ENCODE data around the gene RPTN. TPM values are rescaled to one million over a fixed set of nuclear protein-coding genes. Genes with fewer than 3 reads are reported as not detected.

Gene RPTN
- total RNA-seq, 2 donors from 2014 or later = not detected

DNA sequence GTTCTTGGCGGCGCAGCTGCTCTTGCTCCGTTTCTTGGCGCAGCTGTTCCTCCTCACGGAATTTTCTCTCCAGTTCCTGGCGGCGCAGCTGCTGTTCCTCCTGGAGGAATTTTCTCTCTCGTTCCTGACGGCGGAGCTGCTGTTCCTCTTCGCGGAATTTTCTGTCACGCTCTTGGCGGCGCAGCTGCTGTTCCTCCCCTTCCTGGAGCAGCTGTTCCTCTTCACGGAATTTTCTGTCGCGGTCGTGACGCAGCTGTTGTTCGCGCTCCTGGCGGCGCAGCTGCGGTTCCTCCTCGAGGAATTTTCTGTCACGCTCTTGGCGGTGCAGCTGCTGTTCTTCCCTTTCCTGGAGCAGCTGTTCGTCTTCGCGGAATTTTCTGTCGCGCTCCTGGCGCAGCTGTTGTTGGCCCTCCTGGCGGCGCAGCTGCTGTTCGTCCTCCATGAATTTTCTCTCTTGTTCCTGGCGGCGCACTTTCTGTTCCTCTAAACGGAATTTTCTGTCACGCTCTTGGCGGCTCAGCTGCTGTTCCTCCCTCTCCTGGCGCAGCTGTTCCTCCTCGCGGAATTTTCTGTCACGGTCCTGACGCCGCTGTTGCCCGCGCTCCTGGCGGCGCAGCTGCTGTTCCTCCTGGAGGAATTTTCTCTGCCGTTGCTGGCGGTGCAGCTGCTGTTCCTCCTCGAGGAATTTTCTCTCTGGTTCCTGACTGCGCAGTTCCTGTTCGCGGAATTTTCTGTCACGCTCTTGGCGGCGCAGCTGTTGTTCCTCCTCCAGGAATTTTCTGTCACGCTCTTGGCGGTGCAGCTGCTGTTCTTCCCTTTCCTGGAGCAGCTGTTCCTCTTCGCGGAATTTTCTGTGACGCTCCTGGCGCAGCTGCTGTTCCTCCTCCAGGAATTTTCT lies 50.8 kb downstream of the RPTN start:
- ATAC-seq (no peak), DNase-seq (peak; percentile 9 to 19 (median 15))
- intact Hi-C loops (cut with DNase I) = no loop called here
- Histone ChIP-seq H3K27ac (no peak overlapping the region), H3K27me3 (peaks cover 0 to 54% of the 10 kb centered on the region in 2 donors), H3K36me3 (replicated peaks in 1 of 2; ENCODE audit: insufficient read depth in 1 of 2, low read depth in 2 of 2) (no peaks in the 10 kb centered on the region), H3K4me3 (no peak overlapping the region), H3K4me1 (peaks cover 54% of the 10 kb centered on the region), H3K9me3 (peaks cover 0 to 16% (median 0%) of the 10 kb centered on the region in 3 donors)
- TF ChIP-seq POLR2A (IDR thresholded peaks at IDR 0.05) = no peak
- TF ChIP-seq, protein P1, sequence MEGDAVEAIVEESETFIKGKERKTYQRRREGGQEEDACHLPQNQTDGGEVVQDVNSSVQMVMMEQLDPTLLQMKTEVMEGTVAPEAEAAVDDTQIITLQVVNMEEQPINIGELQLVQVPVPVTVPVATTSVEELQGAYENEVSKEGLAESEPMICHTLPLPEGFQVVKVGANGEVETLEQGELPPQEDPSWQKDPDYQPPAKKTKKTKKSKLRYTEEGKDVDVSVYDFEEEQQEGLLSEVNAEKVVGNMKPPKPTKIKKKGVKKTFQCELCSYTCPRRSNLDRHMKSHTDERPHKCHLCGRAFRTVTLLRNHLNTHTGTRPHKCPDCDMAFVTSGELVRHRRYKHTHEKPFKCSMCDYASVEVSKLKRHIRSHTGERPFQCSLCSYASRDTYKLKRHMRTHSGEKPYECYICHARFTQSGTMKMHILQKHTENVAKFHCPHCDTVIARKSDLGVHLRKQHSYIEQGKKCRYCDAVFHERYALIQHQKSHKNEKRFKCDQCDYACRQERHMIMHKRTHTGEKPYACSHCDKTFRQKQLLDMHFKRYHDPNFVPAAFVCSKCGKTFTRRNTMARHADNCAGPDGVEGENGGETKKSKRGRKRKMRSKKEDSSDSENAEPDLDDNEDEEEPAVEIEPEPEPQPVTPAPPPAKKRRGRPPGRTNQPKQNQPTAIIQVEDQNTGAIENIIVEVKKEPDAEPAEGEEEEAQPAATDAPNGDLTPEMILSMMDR (IDR thresholded peaks at IDR 0.05) = no peak
- WGBS, 2 donors = 9 to 16% methylated on average over 67 of the region's 67 CpGs

DNA sequence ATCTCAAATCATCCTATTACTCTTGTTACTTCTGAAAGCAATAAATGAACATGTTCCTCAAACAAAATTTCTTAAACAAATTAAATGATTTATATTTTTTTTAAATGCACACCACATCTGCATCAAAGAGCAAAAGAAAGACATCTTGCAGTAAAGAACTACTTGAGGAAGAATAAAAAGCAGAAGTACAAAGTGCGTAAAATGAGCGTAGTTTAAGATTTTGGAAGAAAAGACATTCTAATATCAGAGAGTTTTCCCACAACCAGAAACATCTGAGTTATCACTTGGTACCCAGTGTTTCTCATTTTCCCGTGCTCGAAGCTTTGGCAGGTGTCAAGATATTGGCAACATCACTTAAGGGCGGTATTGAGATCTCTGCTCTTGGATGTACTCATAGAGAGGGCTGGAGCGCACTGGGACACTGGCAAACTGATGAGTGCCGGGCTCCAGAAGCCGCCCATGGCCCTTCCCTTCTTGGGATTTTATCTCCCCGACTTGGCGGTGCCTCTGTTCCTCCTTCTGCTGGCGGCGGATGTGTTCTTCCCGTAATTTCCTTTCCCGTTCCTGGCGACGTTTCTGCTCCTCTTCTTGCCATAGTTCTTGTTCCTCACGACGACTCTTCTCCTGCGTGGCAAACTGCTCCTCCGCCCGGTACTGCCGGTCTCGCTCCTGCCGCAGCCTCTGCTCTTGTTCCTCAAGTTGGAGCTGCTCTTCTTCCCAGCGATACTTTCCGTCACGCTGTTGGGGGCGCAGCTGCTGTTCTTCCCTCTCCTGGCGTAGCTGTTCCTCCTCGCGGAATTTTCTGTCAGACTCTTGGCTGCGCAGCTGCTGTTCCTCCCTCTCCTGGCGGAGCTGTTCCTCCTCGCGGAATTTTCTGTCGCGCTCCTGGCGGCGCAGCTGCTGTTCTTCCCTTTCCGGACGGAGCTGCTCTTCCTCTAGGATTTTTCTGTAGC lies 51.7 kb downstream of the RPTN start:
- ATAC-seq (no peak), DNase-seq (no peak)
- H3K27ac ChIP-seq = no peak overlapping the region
- intact Hi-C loops (cut with DNase I) = no loop called here
- no peak for TF ChIP-seq POLR2A (IDR thresholded peaks at IDR 0.05)
- TF ChIP-seq, protein P1 (IDR thresholded peaks at IDR 0.05) = no peak
- H3K27me3 ChIP-seq = peaks cover 0 to 45% of the 10 kb centered on the region in 2 donors
- peaks cover 48% of the 10 kb centered on the region for H3K4me1 ChIP-seq
- peaks cover 0 to 16% (median 0%) of the 10 kb centered on the region in 3 donors for H3K9me3 ChIP-seq
- no peaks in the 10 kb centered on the region for H3K36me3 ChIP-seq (replicated peaks in 1 of 2; ENCODE audit: insufficient read depth in 1 of 2, low read depth in 2 of 2)
- WGBS, 2 donors = 18 to 19% methylated on average over 40 to 41 of the region's 41 CpGs
- H3K4me3 ChIP-seq = no peak overlapping the region

DNA sequence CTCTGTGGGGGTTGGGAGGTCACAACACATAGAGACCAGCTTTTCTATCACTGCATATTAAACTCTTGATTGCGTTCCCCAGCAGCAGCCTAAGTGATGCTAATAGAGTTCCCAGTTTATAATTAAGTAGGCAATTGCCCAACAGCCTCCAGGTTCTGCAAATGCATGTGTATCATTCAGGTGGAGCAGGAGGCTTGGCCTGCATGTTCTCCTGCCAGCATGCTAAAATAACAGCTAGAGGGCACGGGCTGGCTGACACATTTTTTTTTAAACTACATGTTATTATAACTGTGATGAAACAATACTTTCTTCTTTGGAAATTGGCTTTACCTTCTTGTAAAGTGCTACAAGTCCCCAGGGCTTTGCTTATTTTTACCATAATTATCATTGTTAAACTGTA lies 54.2 kb downstream of the RPTN start:
- intact Hi-C loops (cut with DNase I) = no loop called here
- H3K4me3 ChIP-seq = no peak overlapping the region
- no peak for DNase-seq
- ATAC-seq = no peak
- TF ChIP-seq, protein P1 (IDR thresholded peaks at IDR 0.05) = no peak
- no peak for TF ChIP-seq POLR2A (IDR thresholded peaks at IDR 0.05)
- H3K36me3 ChIP-seq (replicated peaks in 1 of 2; ENCODE audit: insufficient read depth in 1 of 2, low read depth in 2 of 2) = no peaks in the 10 kb centered on the region
- peaks cover 24% of the 10 kb centered on the region for H3K4me1 ChIP-seq
- 34 to 47% methylated on average over 2 of the region's 2 CpGs for WGBS, 2 donors
- no peak overlapping the region for H3K27ac ChIP-seq
- peaks cover 0 to 29% of the 10 kb centered on the region in 2 donors for H3K27me3 ChIP-seq
- H3K9me3 ChIP-seq = peaks cover 0 to 16% (median 0%) of the 10 kb centered on the region in 3 donors

Other genes starting within 250 kb of the RPTN start
- gene THEM4, start 249.7 kb downstream of the RPTN start, total RNA-seq = 10 to 100 TPM; 11.9 to 30.3 TPM
- 100 to 1,000 TPM in 1 of 2 donors, 10 to 100 TPM in 1; 40.7 to 105 TPM for gene S100A10, start 165.4 kb downstream of the RPTN start, total RNA-seq
- gene S100A11, start 122.2 kb downstream of the RPTN start, total RNA-seq = 100 to 1,000 TPM in 1 of 2 donors, 10 to 100 TPM in 1; 76.1 to 101 TPM
- not detected for gene TCHHL1, start 70.2 kb downstream of the RPTN start, total RNA-seq
- under 1 TPM in 1 of 2 donors, not detected in 1; under 0.01 TPM for gene TCHH, start 43.8 kb downstream of the RPTN start, total RNA-seq
- not detected for gene HRNR, start 65.0 kb upstream of the RPTN start, total RNA-seq
- not detected for gene FLG, start 166.0 kb upstream of the RPTN start, total RNA-seq
- gene FLG2, start 200.8 kb upstream of the RPTN start, total RNA-seq = not detected